Activated CD4-positive, alpha-beta T cell treated with anti-CD3 and anti-CD28 coated beads, Interleukin-2, Interleukin-4, amounts not matched to agents 100 ng/mL and 50 ng/mL, durations not matched to agents 16 hours and 8 hours (primary cell): Measurements from ENCODE around the gene IMMT.
"Not testable (repeated sequence)": the region's sequence is repeated elsewhere in the genome, so short reads cannot be mapped to it uniquely, and the experiment has no call there.

Source experiments
- DNase-seq: peaks from one replicate; pipeline ENCODE4 v3.0.0-alpha.2; 2020; ENCODE audit warnings: low spot score

IMMT gene

GRCh38 chr2:86195055-86195807 lies at the start of gene IMMT:
Gene IMMT, minus strand, starts transcription at chr2:86195462. Its CDS starts 80 bp downstream, at chr2:86195382.
- peak; percentile 95 for DNase-seq

DNA sequence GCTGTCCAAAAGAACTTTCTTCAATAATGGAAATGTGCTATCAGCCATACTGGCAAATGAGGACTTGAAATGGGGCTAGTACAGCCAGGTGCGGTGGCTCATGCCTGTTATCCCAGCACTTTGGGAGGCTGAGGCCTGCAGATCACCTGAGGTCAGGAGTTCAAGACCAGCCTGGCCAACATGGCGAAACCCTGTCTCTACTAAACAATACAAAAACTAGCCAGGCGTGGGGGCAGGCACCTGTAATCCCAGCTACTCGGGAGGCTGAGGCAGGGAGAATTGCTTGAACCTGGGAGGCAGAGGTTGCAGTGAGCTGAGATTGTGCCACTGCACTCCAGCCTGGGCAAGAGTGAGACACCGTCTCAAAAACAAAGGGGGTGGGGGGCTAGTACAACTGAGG lies 49.5 kb upstream of the IMMT start:
- not testable (repeated sequence) for DNase-seq

DNA sequence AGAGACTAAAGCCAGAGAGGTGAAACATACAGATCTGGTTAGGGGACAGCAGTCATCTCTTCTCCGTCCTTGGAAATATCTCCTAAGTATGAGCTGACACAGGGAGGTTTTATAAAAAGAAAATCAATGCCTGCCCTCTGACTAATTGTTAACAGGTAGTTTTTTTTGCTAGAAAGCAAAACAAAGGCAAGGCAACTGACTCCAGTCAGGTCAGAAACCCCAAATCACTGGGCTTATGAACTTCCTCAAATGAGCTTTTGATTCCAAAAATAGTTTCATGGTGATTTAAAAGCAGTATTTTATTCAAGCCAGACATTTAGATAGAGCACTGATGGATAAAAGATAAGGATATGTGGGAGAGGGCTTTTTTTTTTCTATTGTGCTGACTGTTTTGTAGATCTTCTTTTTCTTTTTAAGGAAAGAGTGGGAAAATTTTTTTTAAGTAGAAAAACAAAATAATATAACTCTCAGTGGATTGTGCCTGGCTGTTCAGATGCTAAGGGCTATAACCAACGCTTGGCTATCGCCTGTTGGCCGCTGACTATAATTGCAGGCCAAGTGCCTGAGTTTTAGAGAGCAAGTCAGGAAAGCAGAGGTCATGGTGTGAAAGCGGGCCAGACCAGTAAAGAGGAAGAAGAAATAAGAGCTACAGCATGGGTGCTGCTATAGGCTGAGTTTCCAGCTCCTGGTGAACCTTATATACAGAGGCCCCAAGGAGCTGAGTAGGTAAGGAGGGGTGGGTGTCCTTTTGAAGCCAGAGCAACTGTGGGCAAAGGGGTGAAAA lies 48.9 kb upstream of the IMMT start:
- DNase-seq = no peak

GRCh38 chr2:86243272-86243671 lies 48.0 kb upstream of the IMMT start:
- no peak for DNase-seq

DNA sequence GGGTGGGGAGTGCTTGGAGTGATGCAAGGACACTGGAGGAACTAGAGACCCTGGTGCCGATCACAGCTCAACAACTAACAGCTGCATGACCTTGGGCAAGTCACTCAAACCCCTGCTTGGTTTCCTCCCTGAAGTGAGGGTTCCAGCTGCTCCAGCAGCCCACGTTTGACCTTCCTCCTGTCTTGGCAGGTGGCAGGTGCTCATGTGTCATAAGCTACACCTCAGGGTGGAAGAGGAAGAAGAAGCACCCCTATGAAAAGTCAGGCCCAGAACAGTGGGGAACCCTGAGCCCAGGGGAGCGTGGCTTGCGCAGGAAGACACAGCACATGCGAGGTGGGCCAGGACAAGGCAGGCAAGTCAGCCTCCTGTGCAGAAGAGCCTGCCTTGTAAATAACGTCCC lies 46.3 kb upstream of the IMMT start:
- DNase-seq = no peak

GRCh38 chr2:86240251-86240650 lies 45.0 kb upstream of the IMMT start:
- no peak for DNase-seq

DNA sequence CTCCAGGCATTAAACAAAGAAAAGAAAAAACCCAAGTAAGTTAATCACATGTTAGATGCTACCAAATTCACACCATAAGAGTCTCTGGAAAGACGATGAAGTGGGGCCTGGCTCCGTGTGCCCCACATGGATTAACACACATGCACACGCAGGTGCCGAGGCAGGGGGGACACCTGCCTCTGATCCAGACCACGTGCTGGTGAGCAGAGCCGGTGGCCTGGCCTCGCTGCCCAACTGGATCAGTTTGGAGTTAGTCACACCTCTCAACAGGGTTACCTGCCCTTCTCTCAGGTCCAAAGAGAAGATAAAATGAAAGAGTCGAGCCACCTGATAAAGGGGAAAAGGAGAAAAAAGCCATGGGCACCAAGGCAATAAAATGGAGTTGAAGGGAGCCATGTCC lies 44.5 kb upstream of the IMMT start:
- DNase-seq = no peak

DNA sequence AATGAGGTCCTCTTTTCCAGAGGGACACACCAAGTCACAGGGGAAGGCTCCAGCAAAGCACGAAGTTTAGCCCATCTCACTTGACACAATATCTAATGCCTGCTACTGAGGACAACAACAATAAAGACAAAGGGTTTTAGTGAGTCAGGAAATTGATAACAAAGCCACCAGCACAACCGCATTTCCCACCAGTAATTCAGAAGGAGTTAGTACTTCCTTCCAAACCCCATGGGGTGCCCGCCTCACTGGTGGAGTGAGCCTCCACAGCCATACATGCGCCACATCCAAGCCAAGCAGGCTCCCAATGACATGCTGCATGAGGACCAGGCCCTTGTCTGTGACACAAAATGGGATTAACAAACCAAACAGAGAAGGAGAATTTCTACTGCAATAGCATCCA lies 44.1 kb upstream of the IMMT start:
- DNase-seq = no peak

- peak; percentile 53 for DNase-seq
These were observed 43.1 kb upstream of the IMMT start for GRCh38 chr2:86238354-86238753.

- no peak for DNase-seq
These were observed 41.9 kb upstream of the IMMT start for GRCh38 chr2:86237172-86237571.

DNA sequence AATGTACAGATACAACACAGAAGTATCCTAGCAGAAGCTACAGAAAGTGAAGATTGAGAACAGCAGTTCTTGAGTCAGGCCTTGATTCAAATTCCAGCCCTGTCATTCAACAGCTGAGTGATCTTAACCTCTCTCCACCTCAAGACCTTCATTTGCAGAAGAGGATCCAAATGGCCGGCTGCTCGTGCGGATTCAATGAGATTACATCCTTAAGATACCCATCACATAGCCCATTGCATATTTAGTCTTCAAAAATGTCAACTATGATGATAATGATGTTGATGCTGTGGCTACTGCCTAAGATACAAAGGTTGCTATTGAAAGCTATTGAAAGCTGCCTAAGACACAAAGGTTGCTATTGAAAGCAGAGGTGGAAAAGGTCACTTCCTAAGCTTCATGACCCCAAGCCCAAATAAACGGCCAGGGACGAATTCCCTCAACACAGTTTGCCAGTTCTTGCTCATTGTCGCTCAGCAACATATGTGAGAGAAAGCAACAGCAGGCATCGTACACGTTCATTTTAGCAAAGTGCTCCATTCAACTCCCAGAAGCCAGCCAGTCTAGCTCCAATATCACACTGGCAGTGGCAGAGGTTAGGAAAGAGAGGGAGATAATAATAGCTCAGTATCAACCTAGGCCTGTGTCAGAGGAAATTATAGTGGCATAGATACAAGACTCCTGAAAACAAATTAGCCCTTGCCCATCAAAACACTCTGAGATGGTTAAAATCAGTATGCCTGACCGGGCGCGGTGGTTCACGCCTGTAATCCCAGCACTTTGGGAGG lies 40.1 kb upstream of the IMMT start:
- no peak for DNase-seq

- no peak for DNase-seq
These were observed 39.4 kb upstream of the IMMT start for GRCh38 chr2:86234563-86235131.

- DNase-seq = no peak
These were observed 38.2 kb upstream of the IMMT start for GRCh38 chr2:86233436-86233835.

DNA sequence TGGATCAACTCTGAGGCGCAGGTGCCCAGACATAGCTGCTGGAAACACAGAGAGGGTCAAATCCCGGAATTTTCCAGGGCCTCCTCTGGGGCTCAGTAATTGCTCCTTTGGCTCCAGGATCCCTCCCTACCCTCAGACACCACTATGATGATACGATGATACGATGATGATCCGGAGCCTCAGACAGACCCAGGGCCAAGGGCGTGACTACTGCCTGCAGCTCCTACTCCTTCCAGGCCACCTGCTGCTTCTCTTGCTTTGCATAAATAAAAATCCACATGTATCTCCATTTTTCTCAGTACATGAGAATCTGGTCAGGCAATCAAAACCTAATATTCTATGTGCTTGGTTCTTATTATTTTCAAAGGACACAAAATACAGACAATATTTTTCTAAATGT lies 37.6 kb upstream of the IMMT start:
- no peak for DNase-seq

- DNase-seq = no peak
These were observed 37.1 kb upstream of the IMMT start for GRCh38 chr2:86232373-86232784.

GRCh38 chr2:86231680-86232372 lies 36.6 kb upstream of the IMMT start:
- no peak for DNase-seq

GRCh38 chr2:86230961-86231360 lies 35.7 kb upstream of the IMMT start:
- no peak for DNase-seq

DNA sequence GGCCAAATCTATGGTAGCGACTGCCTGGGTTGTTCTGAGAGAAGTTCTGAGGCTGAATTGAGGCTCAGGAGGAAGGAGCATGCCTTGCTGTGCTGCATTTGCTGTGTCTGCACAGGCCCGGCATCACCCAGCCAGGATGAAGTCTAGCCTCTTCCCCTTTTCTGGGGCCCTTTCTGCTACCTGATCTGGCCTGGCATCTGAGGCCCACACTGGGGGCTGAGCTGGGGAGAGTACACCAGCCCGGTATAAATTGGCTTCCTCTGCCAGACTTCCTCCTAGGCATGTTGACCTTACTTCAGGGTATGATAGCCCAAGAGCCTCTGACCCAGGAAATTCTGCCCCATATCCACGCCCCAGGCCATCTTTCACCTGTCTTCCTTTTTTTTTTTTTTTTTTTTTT lies 34.0 kb upstream of the IMMT start:
- DNase-seq = no peak

- not testable (repeated sequence) for DNase-seq
These were observed 33.3 kb upstream of the IMMT start for GRCh38 chr2:86228574-86228973.

- no peak for DNase-seq
These were observed 32.4 kb upstream of the IMMT start for GRCh38 chr2:86227685-86228084.

- no peak for DNase-seq
These were observed 31.6 kb upstream of the IMMT start for GRCh38 chr2:86226636-86227520.
